ENCODE results near the gene LONRF2.

LONRF2 gene

DNA sequence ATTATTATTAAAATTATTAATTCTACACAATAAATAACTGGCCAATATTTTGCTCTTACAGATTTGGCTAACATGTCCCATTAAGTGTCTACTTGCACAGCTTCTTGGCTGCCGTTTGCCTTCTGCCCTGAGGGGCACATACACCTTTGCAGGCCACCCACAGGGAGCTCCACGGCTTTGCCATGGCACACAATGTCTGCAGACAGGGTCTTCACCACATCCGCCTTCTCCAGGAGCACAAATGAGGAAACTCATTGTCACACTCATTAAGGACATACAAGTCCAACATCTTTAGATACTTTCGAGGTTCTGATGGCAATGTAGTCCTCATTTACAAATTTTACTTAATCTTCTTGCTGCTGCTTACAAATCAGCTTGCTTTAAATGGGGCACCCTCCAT lies 45.6 kb downstream of the LONRF2 start:
- in situ Hi-C loops (cut with MboI; ENCODE audit: low sequenced_read_pairs): no loop called here

DNA sequence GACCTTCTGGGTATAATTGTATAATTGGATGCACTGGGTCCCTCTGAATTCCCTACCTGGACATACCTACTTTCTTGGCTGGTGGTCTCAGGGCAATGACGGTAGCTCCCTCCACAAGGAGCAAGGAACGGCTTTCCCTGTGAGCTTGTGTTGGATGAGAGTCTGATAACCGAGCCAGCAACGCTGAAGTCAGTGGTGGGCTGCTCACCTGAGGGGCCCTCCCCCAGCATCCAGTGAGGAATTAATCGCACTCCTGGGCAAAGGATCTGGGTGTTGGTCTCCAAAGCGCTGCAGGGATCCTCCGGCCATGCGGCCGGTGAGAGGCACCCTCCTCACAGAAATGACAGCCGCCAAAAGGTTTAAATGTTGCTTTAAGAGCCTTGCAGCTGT lies 47.1 kb downstream of the LONRF2 start:
- in situ Hi-C loops (cut with MboI; ENCODE audit: low sequenced_read_pairs): no loop called here

DNA sequence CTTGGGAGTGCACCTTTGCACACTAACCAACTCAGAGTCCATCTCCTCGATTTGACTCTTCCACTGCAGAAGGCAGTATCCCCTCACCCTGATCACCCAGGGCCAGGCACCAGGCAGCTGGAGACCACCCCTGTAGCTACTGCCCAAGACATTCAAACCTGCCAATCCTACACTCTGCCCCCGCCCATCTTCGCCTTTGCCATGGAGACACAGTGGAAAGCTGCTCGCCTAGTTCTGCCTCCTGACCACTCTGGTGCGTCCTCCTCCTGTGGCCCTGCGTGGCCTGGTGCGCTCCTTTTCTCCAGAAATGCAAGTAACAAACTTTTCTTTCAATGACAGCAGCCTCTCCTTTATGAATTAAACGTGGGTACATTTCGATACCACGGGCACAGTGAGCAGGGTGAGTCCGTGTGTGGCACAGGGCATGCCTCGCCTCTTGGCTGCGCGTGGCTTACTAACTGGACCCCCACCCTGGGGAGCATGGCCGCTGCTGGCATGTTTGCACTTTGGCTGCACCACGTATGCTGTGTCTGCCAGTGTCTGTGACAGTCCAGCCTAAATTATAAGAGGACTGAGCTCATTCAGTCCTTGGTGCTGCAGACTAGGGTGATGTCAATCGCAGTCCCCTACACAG lies 47.6 kb downstream of the LONRF2 start:
- in situ Hi-C loops (cut with MboI; ENCODE audit: low sequenced_read_pairs): no loop called here

DNA sequence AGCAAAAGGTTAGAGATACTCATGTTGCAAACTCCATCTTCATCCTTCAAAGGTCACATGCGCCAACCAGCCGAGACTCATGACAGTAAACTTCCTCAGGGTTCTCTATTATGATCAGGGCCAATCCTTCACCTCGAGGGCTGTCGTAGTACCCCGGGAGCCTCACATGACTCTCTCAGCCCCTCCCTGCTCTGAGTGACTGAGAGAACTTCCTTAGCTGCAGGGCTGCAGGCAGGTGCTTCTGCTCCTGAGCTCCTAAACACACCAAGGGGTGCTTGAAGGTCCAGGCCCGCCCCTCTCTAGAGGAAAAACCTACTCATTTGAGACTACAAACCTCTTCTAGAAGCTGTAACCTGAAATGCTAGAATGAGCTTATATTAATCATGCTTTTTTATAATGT lies 48.2 kb downstream of the LONRF2 start:
- in situ Hi-C loops (cut with MboI; ENCODE audit: low sequenced_read_pairs): no loop called here

DNA sequence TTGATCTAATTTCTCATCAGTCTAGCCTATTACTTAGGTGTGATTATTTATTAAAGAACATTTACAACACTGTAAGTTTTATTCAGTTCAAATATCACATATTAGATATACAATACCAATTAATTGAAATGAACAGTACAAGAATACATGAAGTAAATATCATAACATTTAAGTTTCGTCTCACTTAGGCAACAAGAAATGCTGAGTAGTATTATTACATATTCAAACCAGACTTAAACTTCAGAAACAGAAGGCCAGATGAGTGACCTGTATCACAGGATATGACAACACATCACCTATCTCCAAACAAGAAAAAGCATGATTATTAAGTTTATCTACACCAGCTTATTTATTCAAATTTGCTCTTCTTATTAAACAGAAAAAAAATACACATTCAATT lies 48.9 kb downstream of the LONRF2 start:
- in situ Hi-C loops (cut with MboI; ENCODE audit: low sequenced_read_pairs): no loop called here

DNA sequence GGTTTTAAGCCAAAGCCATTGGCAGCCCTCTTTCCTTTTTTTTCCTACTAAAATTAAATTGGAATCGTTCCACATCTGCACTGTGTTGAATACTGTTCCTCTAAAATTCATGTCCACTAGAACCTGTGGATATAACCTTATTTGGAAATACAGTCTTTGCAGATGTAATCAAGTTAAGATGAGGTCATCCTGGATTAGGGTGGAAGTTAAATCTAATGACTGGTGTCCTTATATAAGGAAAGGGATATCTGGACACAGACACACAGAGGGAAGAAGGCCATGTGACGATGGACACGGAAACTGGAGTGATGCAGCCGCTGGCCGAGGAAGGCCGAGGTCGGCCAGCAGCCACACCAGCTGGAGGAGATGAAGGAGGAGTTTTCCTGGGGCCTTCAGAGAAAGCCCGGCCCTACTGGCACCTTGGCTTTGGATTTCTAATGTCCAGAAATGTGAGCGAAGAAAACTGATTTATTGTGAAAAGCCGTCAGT lies 49.4 kb downstream of the LONRF2 start:
- in situ Hi-C loops (cut with MboI; ENCODE audit: low sequenced_read_pairs): no loop called here

DNA sequence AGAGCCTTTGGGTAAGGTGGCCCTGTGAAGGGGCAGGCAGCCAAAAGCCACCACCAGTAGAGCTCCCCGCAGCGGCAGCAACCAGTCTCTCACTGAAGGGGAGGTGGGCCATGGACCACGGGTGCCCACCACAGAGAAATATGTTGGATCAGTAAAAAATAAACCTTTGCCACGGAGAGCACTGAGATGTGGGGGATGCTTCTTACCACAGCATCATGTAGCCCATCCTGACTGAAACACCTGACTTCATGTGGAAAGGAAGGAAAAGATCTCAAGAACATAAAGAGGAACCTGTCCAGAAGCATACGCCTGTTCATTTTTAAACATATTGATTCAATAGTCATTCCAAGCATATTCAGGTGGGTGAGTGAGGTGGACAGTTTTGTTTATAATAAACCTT lies 51.1 kb downstream of the LONRF2 start:
- in situ Hi-C loops (cut with MboI; ENCODE audit: low sequenced_read_pairs): no loop called here

DNA sequence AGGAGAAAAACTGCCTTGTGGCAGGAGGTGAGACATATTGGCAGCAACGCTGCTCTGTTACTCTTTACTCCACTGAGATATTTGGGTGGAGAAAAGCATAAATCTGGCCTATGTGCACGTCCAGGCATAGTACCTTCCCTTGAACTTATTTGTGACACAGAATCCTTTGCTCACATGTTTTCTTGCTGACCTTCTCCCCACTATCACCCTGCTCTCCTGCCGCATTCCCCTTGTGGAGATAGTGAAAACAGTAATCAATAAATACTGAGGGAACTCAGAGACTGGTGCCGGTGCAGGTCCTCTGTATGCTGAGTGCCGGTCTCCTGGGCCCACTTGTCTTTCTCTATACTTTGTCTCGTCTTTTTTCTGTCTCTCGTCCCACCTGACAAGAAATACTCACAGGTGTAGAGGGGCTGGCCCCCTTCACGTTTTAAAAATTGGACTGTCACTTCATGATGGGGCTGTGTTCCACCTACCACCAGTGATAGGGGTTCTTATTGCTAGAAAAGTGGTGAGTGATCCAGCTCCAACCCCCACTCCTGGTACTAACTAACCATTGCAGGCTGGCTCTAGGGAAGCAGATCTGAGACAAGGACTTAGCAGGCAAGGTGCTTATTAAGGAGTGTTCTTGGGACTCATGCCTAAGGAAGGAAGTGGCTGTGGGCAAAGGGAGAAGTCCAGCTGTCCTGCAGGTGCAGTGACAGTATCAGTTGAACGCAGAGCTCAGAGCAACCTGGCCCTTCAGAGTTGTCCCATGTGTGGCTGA lies 51.7 kb downstream of the LONRF2 start:
- in situ Hi-C loops (cut with MboI; ENCODE audit: low sequenced_read_pairs): no loop called here

DNA sequence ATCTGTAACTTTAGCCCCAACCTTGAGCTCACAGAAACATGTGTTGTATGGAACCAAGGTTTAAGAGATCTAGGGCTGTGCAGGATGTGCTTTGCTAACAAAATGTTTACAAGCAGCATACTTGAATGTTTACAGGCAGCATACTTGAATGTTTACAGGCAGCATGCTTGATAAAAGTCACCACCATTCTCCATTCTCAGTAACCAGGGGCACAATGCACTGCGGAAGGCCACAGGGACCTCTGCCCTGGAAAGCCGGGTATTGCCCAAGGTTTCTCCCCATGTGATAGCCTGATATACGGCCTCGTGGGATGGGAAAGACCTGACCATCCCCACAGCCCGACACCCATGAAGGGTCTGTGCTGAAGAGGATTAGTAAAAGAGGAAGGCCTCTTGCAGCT lies 52.4 kb downstream of the LONRF2 start:
- in situ Hi-C loops (cut with MboI; ENCODE audit: low sequenced_read_pairs): loop anchor here (10.0 kb wide), 1 partner anchor 115 kb away; no protein-coding TSS in a partner anchor

DNA sequence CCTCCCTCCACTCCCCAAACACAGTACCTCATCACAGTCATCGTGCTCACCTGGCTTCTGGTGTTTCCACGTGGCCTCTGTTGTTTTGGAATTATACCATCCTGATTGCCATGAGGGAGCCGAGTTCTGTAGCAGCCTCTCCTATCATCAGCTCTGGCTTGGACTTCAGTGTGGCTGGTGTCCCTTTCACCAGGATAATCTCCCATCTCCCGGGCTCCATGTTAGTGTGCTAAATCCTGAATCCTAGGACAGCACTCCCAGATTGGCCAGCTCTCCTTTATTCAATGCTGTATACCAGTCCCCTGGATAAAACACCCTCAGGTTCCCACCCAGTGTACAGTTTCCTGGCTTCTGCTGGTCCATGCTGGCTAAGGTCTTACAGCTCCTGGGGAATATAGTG lies 53.3 kb downstream of the LONRF2 start:
- in situ Hi-C loops (cut with MboI; ENCODE audit: low sequenced_read_pairs): loop anchor here (10.0 kb wide), 1 partner anchor 116 kb away; no protein-coding TSS in a partner anchor

DNA sequence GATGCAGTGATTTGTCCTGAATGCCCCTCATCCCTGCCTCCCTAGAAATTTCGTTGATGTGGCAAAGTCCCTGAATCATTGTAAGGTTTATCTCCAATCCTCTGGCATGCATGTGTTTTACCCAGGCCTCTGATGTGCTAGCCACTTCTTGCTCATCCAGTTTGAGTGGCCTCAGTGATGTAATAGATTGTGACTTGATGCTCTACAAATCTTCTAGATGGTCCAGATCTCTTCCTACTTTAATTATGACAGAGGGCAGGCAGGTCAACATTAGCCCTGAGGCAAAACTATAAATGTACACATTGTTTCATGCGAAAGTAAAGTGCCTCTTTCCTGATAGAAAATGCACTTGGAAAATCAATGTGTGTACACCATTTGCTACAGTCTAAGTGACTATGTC lies 54.5 kb downstream of the LONRF2 start:
- in situ Hi-C loops (cut with MboI; ENCODE audit: low sequenced_read_pairs): loop anchor here (10.0 kb wide), 1 partner anchor 117 kb away; no protein-coding TSS in a partner anchor

DNA sequence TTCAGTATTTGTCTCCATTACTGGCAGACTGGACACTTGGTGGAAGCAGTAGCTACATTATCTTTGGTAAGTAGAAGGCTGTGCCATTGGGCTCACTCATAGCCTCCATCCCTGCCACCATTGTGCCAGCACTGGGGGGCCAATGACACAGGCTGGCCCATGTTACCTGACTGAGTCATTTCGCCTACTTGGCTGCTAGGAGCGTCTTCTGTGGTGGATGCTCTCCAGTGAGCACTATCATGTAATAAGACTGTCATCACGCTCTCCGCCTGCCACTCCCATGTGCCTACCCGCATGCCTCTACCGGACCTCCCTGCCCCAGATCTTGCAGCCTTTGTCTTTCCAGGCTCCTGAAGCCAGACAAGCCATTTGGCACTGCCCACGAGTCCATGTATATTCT lies 56.2 kb downstream of the LONRF2 start:
- in situ Hi-C loops (cut with MboI; ENCODE audit: low sequenced_read_pairs): loop anchor here (10.0 kb wide), 1 partner anchor 119 kb away; no protein-coding TSS in a partner anchor

DNA sequence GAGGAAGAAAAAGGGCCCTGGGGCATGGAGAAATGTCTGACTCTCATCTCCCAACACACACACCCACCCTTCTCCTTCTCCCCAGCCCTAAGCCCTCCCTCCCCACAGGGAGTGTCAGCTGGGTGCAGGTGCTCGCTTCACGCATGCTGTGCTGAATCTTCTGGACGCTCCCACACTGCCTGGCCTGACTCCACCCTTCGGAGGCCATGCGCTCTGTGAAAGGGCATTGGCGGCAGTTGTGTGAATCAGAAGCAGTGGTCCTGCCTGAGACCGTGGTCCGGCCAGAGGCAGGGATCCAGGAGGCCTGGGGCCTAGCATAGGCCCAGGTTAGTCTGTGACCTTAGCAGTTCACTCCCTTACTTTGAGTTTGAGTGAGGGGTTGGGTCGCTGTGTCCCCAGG lies 57.1 kb downstream of the LONRF2 start:
- in situ Hi-C loops (cut with MboI; ENCODE audit: low sequenced_read_pairs): loop anchor here (10.0 kb wide), 1 partner anchor 120 kb away; no protein-coding TSS in a partner anchor

DNA sequence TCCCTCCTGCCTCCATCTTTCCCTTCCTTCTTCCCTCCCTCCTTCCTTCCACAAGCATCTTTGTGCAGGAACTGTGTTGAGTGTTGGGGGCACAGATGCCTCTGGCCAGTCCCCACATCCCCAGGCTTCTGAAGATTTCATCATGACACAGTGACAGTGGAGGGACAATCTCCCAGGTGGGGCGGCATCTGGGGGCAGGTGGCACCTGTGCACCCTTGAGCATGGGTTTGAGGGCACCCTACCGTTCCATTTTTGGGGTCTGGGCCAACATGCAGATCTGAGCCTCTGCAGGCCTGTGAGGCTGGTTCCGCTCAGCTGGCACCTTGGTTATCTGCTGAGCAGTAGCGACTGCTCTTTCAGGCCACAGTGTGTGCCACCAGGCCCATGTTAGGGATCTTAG lies 57.6 kb downstream of the LONRF2 start:
- in situ Hi-C loops (cut with MboI; ENCODE audit: low sequenced_read_pairs): loop anchor here (10.0 kb wide), 1 partner anchor 120 kb away; no protein-coding TSS in a partner anchor

DNA sequence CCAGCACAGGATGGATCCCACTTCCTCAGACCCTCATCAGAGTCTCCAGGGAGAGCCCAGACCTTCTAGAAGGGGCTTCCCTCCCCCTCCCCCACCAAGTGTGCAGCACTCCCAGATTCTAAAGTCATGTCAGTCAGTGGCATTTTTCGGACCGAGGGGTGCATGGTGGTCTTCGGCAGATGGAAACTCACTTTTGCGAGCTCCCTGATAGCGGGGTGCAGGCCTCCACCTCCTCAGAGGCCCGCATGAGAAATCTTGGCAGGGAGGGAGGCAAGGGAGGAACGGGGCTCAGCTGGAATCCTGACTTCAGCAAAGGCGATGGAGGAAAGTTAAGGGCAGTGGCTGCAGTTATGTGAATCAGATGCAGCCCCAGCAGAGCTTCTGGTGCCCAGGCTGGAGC lies 58.2 kb downstream of the LONRF2 start:
- in situ Hi-C loops (cut with MboI; ENCODE audit: low sequenced_read_pairs): loop anchor here (10.0 kb wide), 1 partner anchor 121 kb away; no protein-coding TSS in a partner anchor

DNA sequence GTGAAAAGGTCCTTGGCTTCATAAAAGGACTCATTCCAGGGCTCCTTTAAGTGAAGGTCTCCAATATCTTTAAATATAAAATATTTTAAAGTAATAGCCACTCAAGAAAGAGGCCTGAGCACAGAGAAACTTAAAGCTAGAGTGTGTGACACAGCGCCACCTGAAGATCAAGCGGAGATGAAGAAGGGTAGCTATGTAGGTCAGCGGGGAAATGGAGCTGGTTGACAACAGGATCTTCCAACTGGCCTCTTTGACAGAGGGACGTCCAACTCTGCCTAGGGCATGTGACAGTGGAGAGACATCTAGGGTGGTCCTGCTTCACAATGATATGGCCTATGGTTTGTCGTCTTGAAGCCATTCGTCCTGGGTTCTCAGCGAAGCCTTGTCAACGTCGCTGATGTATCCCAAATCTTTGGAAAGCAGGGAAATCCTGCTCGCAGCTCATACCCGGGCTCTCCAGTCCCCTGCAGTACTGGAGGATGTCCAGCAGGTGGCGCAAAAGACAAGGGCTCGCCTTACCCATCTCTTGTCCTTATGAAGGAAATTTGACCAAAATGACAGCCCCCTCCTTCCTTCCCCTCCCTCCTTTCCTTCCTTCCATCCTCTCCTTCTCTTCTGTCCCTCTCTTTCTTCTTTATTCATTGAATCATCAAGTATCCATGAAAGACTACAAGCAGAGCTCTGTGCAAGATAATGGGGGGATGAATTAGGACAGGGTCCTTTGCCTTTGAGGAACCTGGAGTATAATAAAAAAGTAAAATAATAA lies 59.6 kb downstream of the LONRF2 start:
- in situ Hi-C loops (cut with MboI; ENCODE audit: low sequenced_read_pairs): loop anchor here (10.0 kb wide), 1 partner anchor 122 kb away; no protein-coding TSS in a partner anchor

DNA sequence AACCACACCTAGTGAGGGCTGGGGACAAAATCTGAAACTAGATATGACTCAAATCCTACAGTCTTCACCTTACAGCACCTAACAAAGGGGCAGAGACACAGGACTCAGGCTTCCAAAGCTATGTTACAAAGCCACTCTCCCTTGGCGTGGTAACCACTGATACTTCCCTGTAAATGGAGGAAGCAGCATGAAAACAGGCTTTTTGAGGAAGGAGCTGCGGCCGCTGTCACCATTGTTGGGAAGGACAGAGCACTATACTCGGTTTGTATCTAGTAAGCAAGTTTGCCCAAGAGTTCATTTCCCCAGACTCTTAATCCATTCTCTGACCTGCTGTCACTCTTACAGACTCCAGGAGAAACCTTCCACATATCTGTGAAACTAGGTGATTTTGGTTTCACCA lies 60.3 kb downstream of the LONRF2 start:
- in situ Hi-C loops (cut with MboI; ENCODE audit: low sequenced_read_pairs): loop anchor here (10.0 kb wide), 1 partner anchor 123 kb away; no protein-coding TSS in a partner anchor

DNA sequence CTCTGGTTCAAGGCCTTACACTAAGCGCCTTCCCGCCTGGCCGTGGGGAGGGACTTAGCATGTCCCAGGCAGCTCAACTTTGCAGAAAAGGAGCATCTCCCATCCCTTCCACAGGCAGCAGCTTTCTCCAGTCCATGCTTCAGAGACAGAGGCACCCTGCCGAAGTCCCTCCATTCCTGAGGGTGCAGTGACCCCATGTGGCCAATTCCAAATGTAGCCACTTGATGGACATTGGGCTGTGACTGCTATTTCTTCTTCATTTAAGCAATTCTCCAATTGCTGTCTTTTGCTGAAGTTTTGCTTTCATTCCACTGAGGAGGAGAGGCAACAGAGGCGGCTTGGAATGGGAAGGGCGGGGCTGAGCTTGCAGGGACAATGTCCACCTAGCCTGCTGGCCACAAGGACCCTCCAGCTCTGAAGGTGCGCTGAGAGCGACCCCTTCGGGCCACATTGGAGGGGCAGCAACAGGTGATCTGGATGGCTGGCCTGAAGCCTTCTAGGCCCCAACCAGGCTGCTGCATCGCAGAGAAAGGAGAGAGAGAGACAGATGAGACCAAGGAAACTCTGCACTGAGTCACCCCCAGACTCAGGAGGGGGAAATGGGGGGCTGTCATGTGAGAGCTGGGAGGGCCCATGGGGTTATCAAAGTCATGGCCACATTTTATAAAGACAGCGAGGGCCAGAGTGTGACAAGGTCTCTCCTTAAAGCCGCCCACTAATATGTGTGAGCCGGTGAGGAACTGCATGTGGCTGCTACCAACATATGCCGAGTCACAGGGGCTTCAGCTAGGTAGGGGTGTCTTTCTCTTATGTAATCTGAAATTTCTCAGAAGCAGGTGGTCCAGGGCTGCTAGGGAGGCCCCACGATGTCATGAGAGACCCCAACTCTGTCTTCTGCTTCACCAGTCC lies 61.3 kb downstream of the LONRF2 start:
- in situ Hi-C loops (cut with MboI; ENCODE audit: low sequenced_read_pairs): loop anchor here (10.0 kb wide), 1 partner anchor 124 kb away; no protein-coding TSS in a partner anchor

DNA sequence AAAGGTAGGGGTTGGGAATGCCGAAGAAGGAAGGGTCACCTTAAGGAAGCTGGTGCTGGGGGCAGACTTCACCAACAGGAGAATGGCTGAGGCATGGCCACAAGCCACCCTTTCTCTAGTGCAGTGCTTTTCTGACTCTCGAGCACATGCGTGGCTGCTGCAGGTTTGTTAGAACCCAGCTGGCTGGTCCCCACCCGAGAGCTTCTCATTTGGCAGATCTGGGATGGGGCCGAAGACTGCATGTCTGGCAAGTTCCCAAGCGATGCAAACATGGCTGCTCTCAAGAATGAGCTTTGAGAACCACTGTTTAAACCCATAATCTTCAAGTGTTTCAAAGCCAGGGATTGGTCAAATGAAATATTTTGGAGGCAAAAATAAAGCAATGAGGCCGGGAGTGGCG lies 63.2 kb downstream of the LONRF2 start:
- in situ Hi-C loops (cut with MboI; ENCODE audit: low sequenced_read_pairs): loop anchor here (10.0 kb wide), 1 partner anchor 684 kb away; no protein-coding TSS in a partner anchor

DNA sequence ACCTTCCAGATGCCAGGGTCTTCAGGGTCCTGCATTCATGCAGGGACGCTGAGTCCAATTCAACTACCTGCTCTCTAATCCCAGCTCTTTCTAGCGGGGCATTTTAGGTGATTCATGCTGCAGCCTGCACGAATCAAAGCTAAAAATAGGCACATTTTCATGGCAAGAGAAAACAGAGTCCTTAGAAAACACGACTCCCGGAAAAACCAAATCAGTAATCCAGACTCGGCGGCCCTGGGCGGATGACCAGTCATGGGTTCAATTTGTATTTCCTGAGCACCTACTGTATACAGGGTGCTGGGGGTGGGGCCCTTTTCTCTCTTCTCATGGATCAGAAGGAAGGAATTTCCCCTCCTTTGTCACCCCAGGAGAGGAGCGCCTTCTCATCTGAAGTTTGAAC lies 64.4 kb downstream of the LONRF2 start:
- in situ Hi-C loops (cut with MboI; ENCODE audit: low sequenced_read_pairs): loop anchor here (10.0 kb wide), 1 partner anchor 683 kb away; no protein-coding TSS in a partner anchor
